TTC549 (cell line): ENCODE results near the gene PHLPP1.
"Not testable (repeated sequence)": the region's sequence is repeated elsewhere in the genome, so short reads cannot be mapped to it uniquely, and the experiment has no call there.

Source experiments
- FAIRE-seq: peaks from 2 replicates; lab custom pipeline; 2012; peaks lifted over from hg19 to GRCh38; lab: Jason Lieb, UNC

PHLPP1 gene

GRCh38 chr18:62715436-62715758 is at the start of gene PHLPP1:
Gene PHLPP1, plus strand, starts transcription at chr18:62715541. Its CDS starts 143 bp downstream, at chr18:62715684.
- FAIRE-seq: no peak

DNA sequence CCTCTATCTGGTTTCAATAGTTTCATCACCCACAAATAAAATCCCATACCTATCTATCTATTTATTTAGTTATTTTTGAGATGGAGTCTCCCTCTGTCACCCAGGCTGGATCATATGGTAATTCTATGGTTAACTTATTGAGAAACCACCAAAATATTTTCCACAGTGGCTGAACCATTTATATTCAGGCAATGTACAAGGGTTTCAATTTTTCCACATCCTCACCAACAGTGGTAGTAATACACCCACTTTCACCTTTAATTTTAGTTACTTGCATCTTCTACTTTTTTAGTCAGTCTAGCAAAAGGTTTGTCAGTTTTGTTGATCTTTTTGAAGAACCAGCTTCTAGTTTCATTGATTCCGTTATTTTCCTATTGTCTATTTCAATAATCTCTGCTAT is 46.1 kb upstream of the PHLPP1 start:
- FAIRE-seq: no peak

DNA sequence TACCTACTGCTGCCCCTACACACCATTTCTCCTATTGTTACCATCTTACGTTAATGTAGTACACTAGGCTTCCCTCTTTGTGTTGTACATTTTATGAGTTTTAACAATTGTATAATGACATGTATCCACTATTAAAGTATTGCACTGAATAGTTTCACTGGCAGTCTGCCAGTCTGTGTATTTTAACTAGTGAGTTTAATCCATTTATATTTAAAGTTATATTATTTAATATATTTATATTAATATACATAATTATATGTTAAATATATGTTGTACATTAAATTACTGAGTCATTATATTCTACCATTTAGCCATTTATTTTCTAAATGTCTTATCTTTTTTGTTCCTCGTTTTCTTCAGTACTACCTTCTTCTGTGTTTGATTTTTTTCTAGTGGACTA is 44.8 kb upstream of the PHLPP1 start:
- peak; percentile 45 for FAIRE-seq

GRCh38 chr18:62672600-62672999 is 42.7 kb upstream of the PHLPP1 start:
- FAIRE-seq: no peak

DNA sequence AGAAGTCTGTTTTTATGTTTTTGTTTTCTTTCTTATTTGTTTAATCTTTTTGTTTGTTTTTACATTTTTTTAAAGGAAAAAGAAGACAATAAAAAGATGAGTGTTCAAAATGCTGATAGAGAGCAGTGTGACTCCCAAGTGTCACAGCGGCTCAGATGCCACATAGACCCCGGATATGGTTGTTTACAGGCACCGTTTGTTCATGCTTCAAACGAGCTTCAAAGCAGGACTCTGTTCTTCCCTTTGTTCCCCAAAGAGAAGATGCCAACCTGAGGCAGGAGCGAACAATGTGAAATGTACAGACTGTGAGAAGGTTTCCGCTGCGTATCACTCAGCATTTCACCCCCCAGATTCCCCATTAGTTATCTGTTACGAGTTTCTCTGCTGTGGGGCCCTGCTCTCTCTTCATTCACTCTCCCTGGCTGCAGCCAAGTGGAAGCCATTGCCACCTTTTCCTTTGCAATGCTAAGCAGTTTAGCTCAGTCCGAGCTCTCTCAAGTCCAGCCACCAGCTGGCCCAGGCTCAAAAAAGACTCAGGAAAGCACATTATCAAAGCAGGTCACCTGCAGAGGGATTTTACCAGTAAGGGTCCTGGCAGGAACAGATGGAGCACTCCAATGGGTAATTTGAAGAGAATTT is 36.4 kb upstream of the PHLPP1 start:
- no peak for FAIRE-seq

GRCh38 chr18:62682371-62682770 is 33.0 kb upstream of the PHLPP1 start:
- no peak for FAIRE-seq

DNA sequence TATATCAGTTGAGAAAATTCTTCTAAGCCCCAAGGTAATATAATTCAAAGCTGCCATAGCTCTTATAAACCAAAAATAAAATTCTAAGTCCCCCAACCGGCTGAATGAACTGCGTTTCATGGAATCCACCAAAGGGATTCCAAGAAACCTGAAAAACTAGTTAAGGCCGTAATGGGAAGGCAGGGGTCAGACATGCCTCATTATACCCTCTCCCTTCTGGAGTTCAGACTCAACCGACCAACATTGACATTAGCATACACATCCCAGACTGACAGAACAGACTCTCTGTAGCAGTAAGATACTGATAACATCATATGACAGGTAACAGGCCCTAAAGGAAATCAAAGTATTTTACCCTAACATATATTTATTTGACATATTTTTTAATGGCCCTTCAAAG is 31.4 kb upstream of the PHLPP1 start:
- FAIRE-seq: no peak

DNA sequence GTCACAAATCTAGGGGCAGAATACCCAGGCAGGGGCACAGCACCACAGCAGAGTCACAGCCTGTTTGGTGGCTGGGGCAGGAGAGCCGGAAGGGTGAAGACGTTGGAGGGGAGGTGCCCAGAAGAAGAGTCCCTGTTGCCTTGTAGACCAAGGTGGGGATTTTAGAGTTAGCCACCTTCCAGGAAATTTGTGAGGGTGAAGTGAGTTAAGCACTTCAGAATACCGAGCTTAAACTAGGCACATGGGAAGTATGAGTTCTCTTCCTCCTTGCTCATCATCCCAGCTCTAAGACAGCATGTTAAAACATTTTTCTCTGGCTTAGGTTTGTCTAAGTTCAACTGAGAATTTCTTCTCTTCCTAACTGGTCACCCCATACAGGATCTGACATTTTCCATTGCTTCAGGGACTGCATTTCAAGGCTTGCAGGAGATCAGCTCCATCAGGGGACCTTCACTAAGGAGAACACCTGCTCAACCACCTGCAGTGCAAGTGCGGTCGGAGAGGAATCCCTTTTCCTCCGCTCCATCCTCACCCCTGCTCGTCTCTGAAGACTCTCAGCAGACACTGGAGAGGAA is 26.5 kb upstream of the PHLPP1 start:
- FAIRE-seq: no peak

GRCh38 chr18:62690236-62690815 is 25.0 kb upstream of the PHLPP1 start:
- FAIRE-seq: no peak

- no peak for FAIRE-seq
Observed at GRCh38 chr18:62693659-62694058, 21.7 kb upstream of the PHLPP1 start.

- FAIRE-seq: no peak
Observed at GRCh38 chr18:62697636-62698035, 17.7 kb upstream of the PHLPP1 start.

GRCh38 chr18:62702259-62702658 is 13.1 kb upstream of the PHLPP1 start:
- FAIRE-seq: no peak

- FAIRE-seq: not testable (repeated sequence)
Observed at GRCh38 chr18:62706879-62707278, 8.5 kb upstream of the PHLPP1 start.

DNA sequence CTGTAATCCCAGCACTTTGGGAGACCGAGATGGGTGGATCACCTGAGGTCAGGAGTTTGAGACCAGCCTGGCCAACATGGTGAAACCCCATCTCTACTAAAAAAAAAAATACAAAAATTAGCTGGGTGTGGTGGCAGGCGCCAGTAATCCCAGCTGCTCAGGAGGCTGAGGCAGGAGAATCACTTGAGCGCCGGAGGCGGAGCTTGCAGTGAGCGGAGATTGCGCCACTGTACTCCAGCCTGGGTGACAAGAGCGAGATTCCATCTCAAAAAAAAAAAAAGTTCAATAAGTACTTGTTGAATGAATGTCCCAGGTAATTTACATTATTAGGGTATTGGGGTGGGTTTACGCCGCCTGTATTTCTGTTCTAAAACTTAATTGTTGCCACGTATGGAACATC is 5.4 kb upstream of the PHLPP1 start:
- not testable (repeated sequence) for FAIRE-seq

GRCh38 chr18:62710417-62710816 is 4.9 kb upstream of the PHLPP1 start:
- FAIRE-seq: no peak

DNA sequence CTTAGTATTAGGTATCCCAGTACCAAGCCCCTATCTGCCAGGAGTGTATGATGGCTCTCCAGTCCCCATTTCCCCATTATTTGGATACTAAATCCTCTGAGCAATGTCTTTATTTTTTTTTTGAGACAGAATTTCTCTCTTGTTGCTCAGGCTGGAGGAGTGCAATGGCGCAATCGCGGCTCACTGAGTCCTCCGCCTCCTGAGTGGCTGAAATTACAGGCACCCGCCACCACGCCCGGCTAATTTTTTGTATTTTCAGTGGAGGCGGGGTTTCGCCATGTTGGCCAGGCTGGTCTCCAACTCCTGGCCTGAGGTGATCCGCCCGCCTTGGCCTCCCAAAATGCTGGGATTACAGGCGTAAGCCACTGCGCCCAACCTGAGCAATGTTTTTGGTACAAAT is 3.6 kb upstream of the PHLPP1 start:
- no peak for FAIRE-seq

DNA sequence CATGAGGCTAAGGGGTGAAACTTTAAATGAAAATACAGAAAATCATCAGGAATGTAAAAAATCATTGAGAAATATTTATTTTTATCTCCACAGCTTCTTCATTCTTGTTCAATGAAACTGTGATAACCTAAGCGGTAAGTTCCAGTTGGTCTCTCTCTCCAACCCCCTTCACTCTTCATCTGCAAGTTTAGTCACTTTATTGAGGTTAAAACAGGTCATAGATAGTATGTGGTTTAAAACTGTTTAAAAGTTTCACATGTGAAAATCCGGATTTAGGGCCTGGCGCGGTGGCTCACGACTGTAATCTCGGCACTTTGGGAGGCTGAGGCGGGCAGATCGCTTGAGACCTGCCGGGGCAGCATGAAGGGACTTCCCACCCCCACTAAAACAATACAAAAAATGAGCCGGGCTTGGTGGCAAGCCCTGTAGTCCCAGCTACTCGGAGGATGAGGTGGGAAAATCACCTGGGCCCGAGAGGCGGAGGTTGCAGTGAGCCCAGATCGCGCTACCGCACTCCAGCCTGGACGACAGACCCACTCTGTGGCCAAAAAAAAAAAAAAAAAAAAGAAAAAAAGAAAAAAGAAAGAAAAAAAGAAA is 1.6 kb upstream of the PHLPP1 start:
- FAIRE-seq: no peak

- peak; percentile 94 for FAIRE-seq
Observed at GRCh38 chr18:62714671-62715435, 488 bp upstream of the PHLPP1 start.

DNA sequence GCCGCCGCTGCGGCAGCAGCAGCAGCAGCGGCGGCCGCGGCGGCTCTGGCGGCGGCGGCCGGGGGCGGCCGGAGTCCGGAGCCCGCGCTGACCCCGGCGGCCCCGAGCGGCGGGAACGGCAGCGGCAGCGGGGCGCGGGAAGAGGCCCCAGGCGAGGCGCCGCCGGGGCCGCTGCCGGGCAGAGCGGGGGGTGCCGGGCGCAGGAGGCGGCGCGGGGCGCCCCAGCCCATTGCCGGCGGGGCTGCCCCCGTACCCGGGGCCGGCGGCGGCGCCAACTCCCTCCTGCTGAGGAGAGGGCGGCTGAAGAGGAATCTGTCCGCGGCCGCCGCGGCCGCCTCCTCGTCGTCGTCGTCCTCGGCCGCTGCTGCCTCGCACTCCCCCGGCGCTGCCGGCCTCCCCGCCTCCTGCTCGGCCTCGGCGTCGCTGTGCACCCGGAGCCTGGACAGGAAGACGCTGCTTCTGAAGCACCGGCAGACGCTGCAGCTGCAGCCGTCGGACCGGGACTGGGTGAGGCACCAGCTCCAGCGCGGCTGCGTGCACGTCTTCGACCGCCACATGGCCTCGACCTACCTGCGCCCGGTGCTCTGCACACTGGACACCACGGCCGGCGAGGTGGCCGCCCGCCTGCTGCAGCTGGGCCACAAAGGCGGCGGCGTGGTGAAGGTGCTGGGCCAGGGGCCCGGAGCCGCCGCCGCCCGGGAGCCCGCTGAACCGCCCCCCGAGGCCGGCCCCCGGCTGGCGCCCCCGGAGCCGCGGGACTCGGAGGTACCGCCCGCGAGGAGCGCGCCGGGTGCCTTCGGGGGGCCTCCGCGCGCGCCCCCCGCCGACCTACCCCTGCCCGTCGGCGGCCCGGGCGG is 646 bp downstream of the PHLPP1 start:
- no peak for FAIRE-seq

- no peak for FAIRE-seq
Observed at GRCh38 chr18:62716619-62717168, 1.4 kb downstream of the PHLPP1 start.

GRCh38 chr18:62717169-62717924 is 2.0 kb downstream of the PHLPP1 start:
- no peak for FAIRE-seq
